ENCODE results near the gene P2RX6. TPM values are rescaled to one million over a fixed set of nuclear protein-coding genes. Genes with fewer than 3 reads are reported as not detected.
A peak's percentile ranks its signal among the peaks of the same experiment; 100 is the strongest.
"Not testable (repeated sequence)": the region's sequence is repeated elsewhere in the genome, so short reads cannot be mapped to it uniquely, and the experiment has no call there.

The P2RX6 gene
- total RNA-seq, 2 experiments from 2014 or later = 0.27 TPM

- no peaks in the 10 kb centered on the region for H3K27me3 Mint-ChIP-seq
- peak overlapping the region; percentile 100 for H3K27ac Mint-ChIP-seq
- no peaks in the 10 kb centered on the region for H3K9me3 Mint-ChIP-seq
- no peak for DNase-seq
- H3K4me3 Mint-ChIP-seq = peak overlapping the region; percentile 83
- CTCF ChIA-PET = interaction anchor here (1.1 to 1.3 kb wide), 2 partner anchors 9 to 15 kb away, joined by 3 read pairs; no protein-coding TSS in a partner anchor
- peaks cover 23% of the 10 kb centered on the region for H3K4me1 Mint-ChIP-seq
- peaks cover 5% of the 10 kb centered on the region for H3K36me3 Mint-ChIP-seq (ENCODE audit: low read depth)
- POLR2A ChIA-PET = no interaction called here
Measured at GRCh38 chr22:21000207-21000986, 14.6 kb upstream of the P2RX6 start.

GRCh38 chr22:21000987-21001600 lies 13.9 kb upstream of the P2RX6 start:
- H3K4me1 Mint-ChIP-seq = peaks cover 23% of the 10 kb centered on the region

GRCh38 chr22:21001601-21002325 lies 13.2 kb upstream of the P2RX6 start, which contains the start of gene THAP7:
THAP7 (minus strand) TSS chr22:21002118; CDS start chr22:21001911, 207 bp downstream.
- peaks cover 23% of the 10 kb centered on the region for H3K4me1 Mint-ChIP-seq
- no peaks in the 10 kb centered on the region for H3K9me3 Mint-ChIP-seq
- peak; percentile 97 for DNase-seq
- ChIA-PET CTCF (interaction anchor here (0.9 to 1.5 kb wide), 4 partner anchors 7 to 49 kb away, joined by 3 to 5 read pairs (median 4); no protein-coding TSS in a partner anchor), POLR2A (no interaction called here)
- H3K27ac Mint-ChIP-seq = peak within 1 kb of the TSS; percentile 100
- peak within 1 kb of the TSS; percentile 83 for H3K4me3 Mint-ChIP-seq
- H3K36me3 Mint-ChIP-seq (ENCODE audit: low read depth) = peaks cover 5% of the 10 kb centered on the region
- no peaks in the 10 kb centered on the region for H3K27me3 Mint-ChIP-seq

More at GRCh38 chr22:21000987-21001600, 13.9 kb upstream of the P2RX6 start:
- H3K27me3 Mint-ChIP-seq = no peaks in the 10 kb centered on the region
- peaks cover 5% of the 10 kb centered on the region for H3K36me3 Mint-ChIP-seq (ENCODE audit: low read depth)
- CTCF ChIA-PET = interaction anchor here (1.1 to 1.3 kb wide), 2 partner anchors 8 to 16 kb away, joined by 3 read pairs; no protein-coding TSS in a partner anchor
- peak overlapping the region; percentile 100 for H3K27ac Mint-ChIP-seq
- peak overlapping the region; percentile 83 for H3K4me3 Mint-ChIP-seq
- DNase-seq = no peak
- POLR2A ChIA-PET = no interaction called here
- no peaks in the 10 kb centered on the region for H3K9me3 Mint-ChIP-seq

GRCh38 chr22:21003782-21004181 lies 11.2 kb upstream of the P2RX6 start:
- Mint-ChIP-seq H3K4me3 (peak overlapping the region; percentile 83), H3K27ac (peak overlapping the region; percentile 50), H3K4me1 (peaks cover 23% of the 10 kb centered on the region), H3K9me3 (no peaks in the 10 kb centered on the region), H3K36me3 (ENCODE audit: low read depth) (peaks cover 5% of the 10 kb centered on the region), H3K27me3 (no peaks in the 10 kb centered on the region)
- DNase-seq = no peak
- POLR2A ChIA-PET = no interaction called here
- CTCF ChIA-PET = no interaction called here

GRCh38 chr22:21009208-21009607 lies 5.8 kb upstream of the P2RX6 start:
- CTCF ChIA-PET = interaction anchor here (1.1 kb wide), 1 partner anchor 8 kb away, joined by 3 read pairs; no protein-coding TSS in a partner anchor
- H3K36me3 Mint-ChIP-seq (ENCODE audit: low read depth); H3K4me1 Mint-ChIP-seq; H3K9me3 Mint-ChIP-seq; H3K4me3 Mint-ChIP-seq; H3K27ac Mint-ChIP-seq; DNase-seq; POLR2A ChIA-PET; H3K27me3 Mint-ChIP-seq: not testable (repeated sequence)

- no peaks in the 10 kb centered on the region for H3K9me3 Mint-ChIP-seq
- H3K4me1 Mint-ChIP-seq = peaks cover 11% of the 10 kb centered on the region
- DNase-seq = peak; percentile 68
- H3K27me3 Mint-ChIP-seq = no peaks in the 10 kb centered on the region
- H3K4me3 Mint-ChIP-seq = no peak overlapping the region
- CTCF ChIA-PET = interaction anchor here (1.1 kb wide), 1 partner anchor 9 kb away, joined by 3 read pairs; no protein-coding TSS in a partner anchor
- H3K36me3 Mint-ChIP-seq (ENCODE audit: low read depth) = no peaks in the 10 kb centered on the region
- no peak overlapping the region for H3K27ac Mint-ChIP-seq
- POLR2A ChIA-PET = no interaction called here
Measured at GRCh38 chr22:21009638-21010425, 5.1 kb upstream of the P2RX6 start.

- no peaks in the 10 kb centered on the region for H3K36me3 Mint-ChIP-seq (ENCODE audit: low read depth)
- no peak overlapping the region for H3K27ac Mint-ChIP-seq
- H3K4me3 Mint-ChIP-seq = no peak overlapping the region
- ChIA-PET CTCF (no interaction called here), POLR2A (no interaction called here)
- H3K9me3 Mint-ChIP-seq = no peaks in the 10 kb centered on the region
- peaks cover 16% of the 10 kb centered on the region for H3K4me1 Mint-ChIP-seq
- no peak for DNase-seq
- H3K27me3 Mint-ChIP-seq = no peaks in the 10 kb centered on the region
Measured at GRCh38 chr22:21010426-21011113, 4.4 kb upstream of the P2RX6 start.

GRCh38 chr22:21012446-21013407 lies 2.2 kb upstream of the P2RX6 start:
- peaks cover 4% of the 10 kb centered on the region for H3K27me3 Mint-ChIP-seq
- peaks cover 16% of the 10 kb centered on the region for H3K4me1 Mint-ChIP-seq
- DNase-seq = no peak
- H3K36me3 Mint-ChIP-seq (ENCODE audit: low read depth) = no peaks in the 10 kb centered on the region
- no peak overlapping the region for H3K4me3 Mint-ChIP-seq
- CTCF ChIA-PET = interaction anchor here (1.1 kb wide), 1 partner anchor 38 kb away, joined by 3 read pairs; no protein-coding TSS in a partner anchor
- H3K9me3 Mint-ChIP-seq = no peaks in the 10 kb centered on the region
- POLR2A ChIA-PET = no interaction called here
- no peak overlapping the region for H3K27ac Mint-ChIP-seq

- ChIA-PET POLR2A (no interaction called here), CTCF (interaction anchor here (1.2 kb wide), 1 partner anchor 14 kb away, joined by 3 read pairs; no protein-coding TSS in a partner anchor)
- Mint-ChIP-seq H3K27me3 (peaks cover 4% of the 10 kb centered on the region), H3K36me3 (ENCODE audit: low read depth) (no peaks in the 10 kb centered on the region), H3K27ac (no peak overlapping the region), H3K4me3 (peak overlapping the region; percentile 61), H3K4me1 (peaks cover 16% of the 10 kb centered on the region), H3K9me3 (no peaks in the 10 kb centered on the region)
- no peak for DNase-seq
Measured at GRCh38 chr22:21013657-21014201, 1.2 kb upstream of the P2RX6 start.

- H3K4me1 Mint-ChIP-seq = peaks cover 16% of the 10 kb centered on the region
Measured at GRCh38 chr22:21014202-21014725, 701 bp upstream of the P2RX6 start.

More at GRCh38 chr22:21014202-21014725, 701 bp upstream of the P2RX6 start:
- POLR2A ChIA-PET = no interaction called here
- CTCF ChIA-PET = interaction anchor here (1.2 kb wide), 1 partner anchor 13 kb away, joined by 3 read pairs; no protein-coding TSS in a partner anchor
- peak; percentile 82 for DNase-seq
- Mint-ChIP-seq H3K36me3 (ENCODE audit: low read depth) (no peaks in the 10 kb centered on the region), H3K27me3 (peaks cover 4% of the 10 kb centered on the region), H3K9me3 (no peaks in the 10 kb centered on the region), H3K4me3 (peak overlapping the region; percentile 61), H3K27ac (peak overlapping the region; percentile 78)

Measured in activated CD4-positive, alpha-beta T cell treated with anti-CD3 and anti-CD28 coated beads, Interleukin-2, amount 10 ng/mL, durations not matched to agents 7 days and 5 days (primary cell).